HTERT RPE-1 (cell line): ENCODE data around the gene OR2T1.
"Not testable (repeated sequence)": the region's sequence is repeated elsewhere in the genome, so short reads cannot be mapped to it uniquely, and the experiment has no call there.

Experiments used
- in situ Hi-C: fragments of 300-500 bp; cut with MboI; formaldehyde crosslinking; loops from 4 replicates; pipeline ENCODE4 v1.14.3; 2020; ENCODE audit warnings: low sequenced_read_pairs

Gene OR2T1

GRCh38 chr1:248402748-248403147 is at the start of gene OR2T1:
TSS of gene OR2T1 (plus strand) at chr1:248403048. CDS start at chr1:248406148, 3,100 bp downstream.
- in situ Hi-C loops = no loop called here

GRCh38 chr1:248359415-248359814 is 43.4 kb upstream of the OR2T1 start:
- in situ Hi-C loops = no loop called here

- in situ Hi-C loops = no loop called here
Observed at GRCh38 chr1:248361121-248361715, 41.6 kb upstream of the OR2T1 start, which contains the start of gene OR2T4. TSS of gene OR2T4 (plus strand) at chr1:248361665. CDS start at chr1:248361665, 0 bp downstream.

GRCh38 chr1:248366609-248367008 is 36.2 kb upstream of the OR2T1 start:
- in situ Hi-C loops = no loop called here

- in situ Hi-C loops = no loop called here
Observed at GRCh38 chr1:248372394-248372793, 30.5 kb upstream of the OR2T1 start.

GRCh38 chr1:248373761-248374160 is 29.1 kb upstream of the OR2T1 start:
- in situ Hi-C loops = no loop called here

GRCh38 chr1:248375446-248375845 is 27.4 kb upstream of the OR2T1 start, which contains the start of gene OR2T6:
TSS of gene OR2T6 (plus strand) at chr1:248375746. CDS start at chr1:248387609, 11,863 bp downstream.
- in situ Hi-C loops = no loop called here

- in situ Hi-C loops = no loop called here
Observed at GRCh38 chr1:248376916-248377315, 25.9 kb upstream of the OR2T1 start.

GRCh38 chr1:248380854-248381253 is 22.0 kb upstream of the OR2T1 start:
- in situ Hi-C loops = no loop called here

GRCh38 chr1:248388426-248388825 is 14.4 kb upstream of the OR2T1 start:
- in situ Hi-C loops = no loop called here

GRCh38 chr1:248393050-248393449 is 9.8 kb upstream of the OR2T1 start:
- in situ Hi-C loops = no loop called here

GRCh38 chr1:248404024-248404423 is 1.2 kb downstream of the OR2T1 start:
- in situ Hi-C loops = no loop called here

- in situ Hi-C loops = no loop called here
Observed at GRCh38 chr1:248406721-248407692, 4.2 kb downstream of the OR2T1 start.

GRCh38 chr1:248416226-248416625 is 13.4 kb downstream of the OR2T1 start:
- in situ Hi-C loops = no loop called here

GRCh38 chr1:248417854-248418253 is 15.0 kb downstream of the OR2T1 start:
- in situ Hi-C loops = no loop called here

GRCh38 chr1:248421384-248421783 is 18.5 kb downstream of the OR2T1 start:
- in situ Hi-C loops = no loop called here

- in situ Hi-C loops = not testable (repeated sequence)
Observed at GRCh38 chr1:248427526-248428191, 24.8 kb downstream of the OR2T1 start.

- in situ Hi-C loops = not testable (repeated sequence)
Observed at GRCh38 chr1:248428192-248428533, 25.3 kb downstream of the OR2T1 start.

- in situ Hi-C loops = not testable (repeated sequence)
Observed at GRCh38 chr1:248431683-248432082, 28.8 kb downstream of the OR2T1 start.

GRCh38 chr1:248432201-248432600 is 29.4 kb downstream of the OR2T1 start:
- in situ Hi-C loops = not testable (repeated sequence)

GRCh38 chr1:248433811-248434415 is 31.1 kb downstream of the OR2T1 start:
- in situ Hi-C loops = not testable (repeated sequence)
